ENCODE measurements around the gene ZNF77. TPM values are rescaled to one million over a fixed set of nuclear protein-coding genes. Genes with fewer than 3 reads are reported as not detected.

Gene ZNF77
- total RNA-seq, 1 donor: 5.8 TPM

DNA sequence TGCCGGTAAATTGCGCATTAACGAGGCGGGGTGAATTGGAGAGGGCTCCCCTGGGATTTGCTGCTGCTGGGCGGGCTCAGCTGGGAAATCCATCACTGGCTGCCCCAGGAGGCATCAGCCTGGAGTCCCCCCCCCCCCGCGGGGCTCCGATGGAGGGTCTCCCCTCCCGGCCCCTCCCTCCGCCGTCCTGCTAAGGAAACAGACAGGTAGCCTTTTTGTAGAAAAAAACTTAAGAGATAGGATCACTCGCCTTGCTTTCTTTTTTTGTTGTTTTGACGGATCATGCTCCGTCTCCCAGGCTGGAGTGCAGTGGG, 39.4 kb upstream of the ZNF77 start:
- Histone ChIP-seq H2AFZ (ENCODE audit: low read length) (peak overlapping the region; percentile 81), H3K9me3 (ENCODE audit: low read depth, low read length) (no peaks in the 10 kb centered on the region), H3K27ac (ENCODE audit: low read depth, low read length) (no peak overlapping the region), H3K79me2 (ENCODE audit: insufficient read depth, low read length) (no peaks in the 10 kb centered on the region), H3K4me1 (ENCODE audit: insufficient read depth, low read length) (peaks cover 18% of the 10 kb centered on the region), H4K20me1 (ENCODE audit: insufficient read depth, low read length) (no peaks in the 10 kb centered on the region), H3K4me2 (ENCODE audit: insufficient read depth, low read length) (peak overlapping the region; percentile 75), H3K27me3 (ENCODE audit: insufficient read depth, low read length) (peaks cover 9% of the 10 kb centered on the region), H3K4me3 (ENCODE audit: insufficient read depth, low read length) (peak overlapping the region; percentile 68), H3K36me3 (ENCODE audit: insufficient read depth, low read length) (no peaks in the 10 kb centered on the region)
- TF ChIP-seq, protein P1, sequence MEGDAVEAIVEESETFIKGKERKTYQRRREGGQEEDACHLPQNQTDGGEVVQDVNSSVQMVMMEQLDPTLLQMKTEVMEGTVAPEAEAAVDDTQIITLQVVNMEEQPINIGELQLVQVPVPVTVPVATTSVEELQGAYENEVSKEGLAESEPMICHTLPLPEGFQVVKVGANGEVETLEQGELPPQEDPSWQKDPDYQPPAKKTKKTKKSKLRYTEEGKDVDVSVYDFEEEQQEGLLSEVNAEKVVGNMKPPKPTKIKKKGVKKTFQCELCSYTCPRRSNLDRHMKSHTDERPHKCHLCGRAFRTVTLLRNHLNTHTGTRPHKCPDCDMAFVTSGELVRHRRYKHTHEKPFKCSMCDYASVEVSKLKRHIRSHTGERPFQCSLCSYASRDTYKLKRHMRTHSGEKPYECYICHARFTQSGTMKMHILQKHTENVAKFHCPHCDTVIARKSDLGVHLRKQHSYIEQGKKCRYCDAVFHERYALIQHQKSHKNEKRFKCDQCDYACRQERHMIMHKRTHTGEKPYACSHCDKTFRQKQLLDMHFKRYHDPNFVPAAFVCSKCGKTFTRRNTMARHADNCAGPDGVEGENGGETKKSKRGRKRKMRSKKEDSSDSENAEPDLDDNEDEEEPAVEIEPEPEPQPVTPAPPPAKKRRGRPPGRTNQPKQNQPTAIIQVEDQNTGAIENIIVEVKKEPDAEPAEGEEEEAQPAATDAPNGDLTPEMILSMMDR (IDR thresholded peaks at IDR 0.05; ENCODE audit: extremely low read depth, low read depth, low read length): no peak
- peak; percentile 93 for DNase-seq (ENCODE audit: insufficient read length, low spot score, missing footprints)

DNA sequence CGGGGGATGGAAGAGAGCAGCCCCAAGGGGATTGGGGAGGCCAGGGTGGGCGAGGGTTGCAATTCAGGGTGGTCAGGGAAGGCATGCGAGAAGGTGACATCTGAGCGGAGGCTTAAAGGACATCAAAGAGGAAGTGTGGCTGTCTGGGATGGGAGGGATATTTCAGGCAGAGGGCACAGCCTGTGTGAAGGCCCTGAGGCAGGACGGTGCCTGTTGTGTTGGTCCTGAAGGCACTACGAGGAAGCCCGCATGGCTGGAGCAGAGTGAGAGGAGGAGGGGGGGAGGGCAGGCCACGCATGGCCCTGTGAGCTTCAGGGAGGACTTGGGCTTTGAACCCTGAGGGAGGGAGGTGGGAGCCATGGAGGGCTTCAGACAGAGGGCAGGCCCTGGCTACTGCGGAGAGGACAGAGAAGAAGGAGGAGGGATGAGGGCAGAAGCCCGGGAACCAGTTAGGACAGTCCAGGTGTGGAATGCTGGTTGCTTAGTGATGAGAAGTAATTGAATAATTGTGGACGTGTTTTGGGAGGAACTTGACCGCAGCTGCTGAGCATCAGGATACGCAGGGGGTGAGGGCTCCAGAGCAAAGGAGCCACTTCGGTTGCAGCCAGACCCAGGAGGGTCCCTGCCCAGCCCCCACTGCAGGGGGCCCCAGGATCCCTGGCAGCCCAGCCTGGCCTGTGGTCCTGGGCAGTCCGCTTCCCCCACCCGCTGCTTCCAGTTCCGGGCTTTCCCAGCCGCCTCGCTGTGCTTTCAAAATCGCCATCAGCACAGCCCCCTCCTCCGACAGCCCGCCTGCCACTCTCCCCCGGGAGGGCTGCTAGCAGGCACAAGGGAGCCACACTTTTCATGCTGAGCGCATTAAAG, 38.8 kb upstream of the ZNF77 start:
- peak; percentile 83 for DNase-seq (ENCODE audit: insufficient read length, low spot score, missing footprints)

DNA sequence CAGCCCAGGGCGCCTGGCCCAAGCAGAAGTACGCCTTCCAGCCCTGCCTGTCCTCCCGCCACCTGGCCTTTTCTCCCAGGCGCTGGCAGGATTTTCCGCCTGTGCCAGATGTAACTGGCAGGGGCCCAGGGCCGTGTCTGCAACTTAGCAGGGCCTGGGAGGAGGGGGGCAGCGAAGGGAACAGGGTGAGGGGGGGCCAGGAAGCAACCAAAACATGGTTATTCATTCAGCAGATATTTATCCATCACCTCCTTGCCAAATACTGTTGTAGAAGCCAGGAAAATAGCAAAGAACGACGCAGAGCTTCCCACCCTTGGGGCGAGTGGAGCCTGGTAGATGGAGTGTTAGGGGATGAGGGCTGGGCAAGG, 38.2 kb upstream of the ZNF77 start:
- Histone ChIP-seq H2AFZ (ENCODE audit: low read length) (peak overlapping the region; percentile 81), H3K9me3 (ENCODE audit: low read depth, low read length) (no peaks in the 10 kb centered on the region), H3K27ac (ENCODE audit: low read depth, low read length) (peak overlapping the region; percentile 41), H4K20me1 (ENCODE audit: insufficient read depth, low read length) (no peaks in the 10 kb centered on the region), H3K79me2 (ENCODE audit: insufficient read depth, low read length) (no peaks in the 10 kb centered on the region), H3K4me3 (ENCODE audit: insufficient read depth, low read length) (no peak overlapping the region), H3K27me3 (ENCODE audit: insufficient read depth, low read length) (peaks cover 9% of the 10 kb centered on the region), H3K36me3 (ENCODE audit: insufficient read depth, low read length) (no peaks in the 10 kb centered on the region), H3K4me1 (ENCODE audit: insufficient read depth, low read length) (peaks cover 22% of the 10 kb centered on the region), H3K4me2 (ENCODE audit: insufficient read depth, low read length) (peak overlapping the region; percentile 75)
- peak; percentile 97 for DNase-seq (ENCODE audit: insufficient read length, low spot score, missing footprints)
- TF ChIP-seq, protein P1 (IDR thresholded peaks at IDR 0.05; ENCODE audit: extremely low read depth, low read depth, low read length): no peak

More for the DNA sequence above, 38.8 kb upstream of the ZNF77 start:
- peak overlapping the region; percentile 75 for H3K4me2 ChIP-seq (ENCODE audit: insufficient read depth, low read length)
- H3K9me3 ChIP-seq (ENCODE audit: low read depth, low read length): no peaks in the 10 kb centered on the region
- peak overlapping the region; percentile 81 for H2AFZ ChIP-seq (ENCODE audit: low read length)
- H3K4me3 ChIP-seq (ENCODE audit: insufficient read depth, low read length): peak overlapping the region; percentile 68
- H4K20me1 ChIP-seq (ENCODE audit: insufficient read depth, low read length): no peaks in the 10 kb centered on the region
- TF ChIP-seq, protein P1 (IDR thresholded peaks at IDR 0.05; ENCODE audit: extremely low read depth, low read depth, low read length): no peak
- no peaks in the 10 kb centered on the region for H3K79me2 ChIP-seq (ENCODE audit: insufficient read depth, low read length)
- peaks cover 20% of the 10 kb centered on the region for H3K4me1 ChIP-seq (ENCODE audit: insufficient read depth, low read length)
- peaks cover 9% of the 10 kb centered on the region for H3K27me3 ChIP-seq (ENCODE audit: insufficient read depth, low read length)
- peak overlapping the region; percentile 41 for H3K27ac ChIP-seq (ENCODE audit: low read depth, low read length)
- no peaks in the 10 kb centered on the region for H3K36me3 ChIP-seq (ENCODE audit: insufficient read depth, low read length)

DNA sequence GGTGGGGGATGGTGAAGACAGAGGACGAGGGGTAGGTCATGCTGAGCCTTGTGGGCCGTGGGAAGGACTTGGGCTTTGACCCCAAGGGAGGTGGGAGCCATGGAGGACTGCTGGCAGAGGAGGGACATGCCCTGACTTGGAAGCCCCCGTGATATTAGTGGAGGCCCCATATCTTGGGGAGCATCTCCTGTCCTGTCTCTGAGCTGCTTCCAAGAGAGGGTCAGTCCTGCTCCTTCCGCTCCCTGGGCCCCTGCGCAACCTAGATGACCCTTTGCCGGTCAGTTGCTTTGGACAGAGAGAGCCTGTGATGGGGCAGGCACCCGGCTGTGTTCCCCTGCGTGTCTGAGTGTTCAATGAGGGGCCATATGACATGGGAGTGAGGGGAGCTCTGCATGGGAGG, 37.8 kb upstream of the ZNF77 start:
- Histone ChIP-seq H4K20me1 (ENCODE audit: insufficient read depth, low read length) (no peaks in the 10 kb centered on the region), H3K4me2 (ENCODE audit: insufficient read depth, low read length) (peak overlapping the region; percentile 75), H3K4me1 (ENCODE audit: insufficient read depth, low read length) (peaks cover 22% of the 10 kb centered on the region), H3K36me3 (ENCODE audit: insufficient read depth, low read length) (no peaks in the 10 kb centered on the region), H3K27me3 (ENCODE audit: insufficient read depth, low read length) (peaks cover 9% of the 10 kb centered on the region), H2AFZ (ENCODE audit: low read length) (no peak overlapping the region), H3K79me2 (ENCODE audit: insufficient read depth, low read length) (no peaks in the 10 kb centered on the region), H3K4me3 (ENCODE audit: insufficient read depth, low read length) (no peak overlapping the region), H3K9me3 (ENCODE audit: low read depth, low read length) (no peaks in the 10 kb centered on the region), H3K27ac (ENCODE audit: low read depth, low read length) (no peak overlapping the region)
- DNase-seq (ENCODE audit: insufficient read length, low spot score, missing footprints): no peak
- TF ChIP-seq, protein P1 (IDR thresholded peaks at IDR 0.05; ENCODE audit: extremely low read depth, low read depth, low read length): no peak
